Spleen (tissue), 11 donors: ENCODE results near the gene BSN. TPM values are rescaled to one million over a fixed set of nuclear protein-coding genes. Genes with fewer than 3 reads are reported as not detected.
"Not testable (repeated sequence)": the region's sequence is repeated elsewhere in the genome, so short reads cannot be mapped to it uniquely, and the experiment has no call there.

ENCODE experiments used
- DNase-seq: peaks from one replicate; pipeline ENCODE4 v3.0.0-alpha.2; 2020
- H3K27ac ChIP-seq, 8 donors: fragments of 200-600 bp; sonication (generic) in 7 of 8; 1 replicate in 4 of 8; 2 replicates in 4 of 8; pipeline versions ENCODE4 v1.5.0 to v1.8.0; 2016 to 2021; ENCODE audit warnings: inconsistent platforms in 4 of 8, mild to moderate bottlenecking in 4 of 8, moderate library complexity in 1 of 8
- H3K27me3 ChIP-seq, 7 donors: fragments of 200-600 bp; sonication (generic) in 6 of 7; replicated peaks in 1 of 7; 1 replicate in 4 of 7; 2 replicates in 3 of 7; pipeline versions ENCODE4 v1.5.0 to v1.8.0; 2016 to 2021; ENCODE audit warnings: inconsistent platforms in 3 of 7, mild to moderate bottlenecking in 1 of 7
- H3K36me3 ChIP-seq, 6 donors: fragments of 200-600 bp; sonication (generic) in 5 of 6; 1 replicate in 4 of 6; 2 replicates in 2 of 6; pipeline versions ENCODE4 v1.5.0 to v1.8.0; 2016 to 2021; ENCODE audit warnings: inconsistent platforms in 2 of 6
- H3K4me1 ChIP-seq, 6 donors: fragments of 200-600 bp; sonication (generic) in 5 of 6; 1 replicate in 3 of 6; 2 replicates in 3 of 6; pipeline versions ENCODE4 v1.5.0 to v1.8.0; 2016 to 2021; ENCODE audit warnings: inconsistent platforms in 3 of 6
- H3K4me3 ChIP-seq, 8 donors: fragments of 200-600 bp; sonication (generic) in 7 of 8; 1 replicate in 4 of 8; 2 replicates in 4 of 8; pipeline versions ENCODE4 v1.5.0 to v1.8.0; 2016 to 2021; ENCODE audit warnings: inconsistent platforms in 4 of 8, mild to moderate bottlenecking in 4 of 8, moderate library complexity in 2 of 8
- H3K9me3 ChIP-seq, 8 donors: fragments of 200-600 bp; sonication (generic) in 7 of 8; 1 replicate in 4 of 8; 2 replicates in 4 of 8; pipeline versions ENCODE4 v1.5.0 to v1.8.0; 2016 to 2021; ENCODE audit warnings: inconsistent platforms in 4 of 8
- POLR2A ChIP-seq, 3 donors: fragments of 450-650 bp; IDR thresholded peaks; one replicate each; pipeline ENCODE4 v1.5.1; 2017; ENCODE audit warnings: antibody characterized with exemption in 3 of 3, mild to moderate bottlenecking in 1 of 3
- POLR2AphosphoS5 ChIP-seq, 3 donors: sonication (generic); formaldehyde crosslinking; IDR thresholded peaks; one replicate each; pipeline ENCODE4 v1.5.1; 2017; ENCODE audit warnings: antibody characterized with exemption in 3 of 3
- WGBS, 5 donors: extraction: QIAGEN DNeasy Blood & Tissue Kit in 3 of 5; methylation state at CpG; one replicate each; pipeline versions ENCODE4 v1.1.5 to v1.1.7; 2013 to 2018; 5-methylcytosine and 5-hydroxymethylcytosine counted together
- intact Hi-C: fragments of 100-400 bp; cut with DNase I; formaldehyde crosslinking; loops from one replicate; pipeline ENCODE4 v1.15.0; 2023; ENCODE audit warnings: low total_unique reads
- polyA plus RNA-seq, 3 donors: library from polyadenylated mRNA; stranded (reverse); fragments of 200-250 nt; gene quantifications; one replicate each; pipeline ENCODE4 v1.2.1, GENCODE V29; 2013
- total RNA-seq, 7 donors: library from RNA; depleted of rRNA in 3 of 7; stranded (reverse); fragments of >200 nt in 3 of 7; fragmentation: NEBNext Ultra II Directional in 4 of 7; extraction: Animal tissue kit (Norgen Biotek cat#: 25700) in 4 of 7; gene quantifications; one replicate each; pipeline versions ENCODE4 v1.1.0 to v1.2.1, GENCODE V29; 2016 to 2021
- TF ChIP-seq, protein P1 (sequence below), 11 experiments: fragments of 200-600 bp in 7 of 11; fragments of 450-650 bp in 4 of 11; sonication (generic) in 4 of 11; IDR thresholded peaks in 8 of 11; conservative IDR thresholded peaks in 3 of 11; 1 replicate in 7 of 11; 2 replicates in 4 of 11; pipeline versions ENCODE4 v1.4.0 to v1.8.0; 2016 to 2021; ENCODE audit warnings: antibody characterized with exemption in 11 of 11, inconsistent platforms in 4 of 11, mild to moderate bottlenecking in 1 of 11
- donor health status: healthy with polysubstance abuse.
- donor health status: DM: no; HTN: no; CAD: no; lungs with moderate emphysema.
- donor health status: DM: no; HTN: no; CAD: no.
- donor health status: Bipolar disorder and iron deficiency.
- donor health status: healthy.
- donor health status: DM: no; HTN: no; CAD: no.
- donor health status: DM: yes; HTN: yes; CAD: no.

The BSN gene
- total and polyA plus RNA-seq, 10 donors = 0.02 to 1.1 (median 0.36) TPM

DNA sequence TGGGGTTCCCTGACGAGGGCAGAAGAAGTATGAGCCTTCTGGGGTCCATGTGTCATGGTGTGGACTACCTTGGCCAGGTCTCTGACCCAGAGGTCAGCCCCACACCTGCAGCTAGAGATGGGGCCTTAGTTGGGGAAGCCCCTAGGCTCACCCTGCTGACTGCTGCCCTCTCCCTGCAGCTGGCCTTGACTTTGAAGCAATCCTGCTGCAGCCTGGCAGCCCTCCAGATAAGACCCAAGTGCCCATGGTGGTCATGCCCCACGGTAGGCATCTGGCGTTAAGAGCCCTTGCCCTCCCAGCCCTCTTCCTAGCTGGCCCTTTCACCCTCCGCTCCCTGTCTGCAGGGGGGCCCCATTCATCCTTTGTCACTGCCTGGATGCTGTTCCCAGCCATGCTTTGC, 127.3 kb downstream of the BSN start:
- Histone ChIP-seq H3K27ac (no peak overlapping the region), H3K9me3 (no peaks in the 10 kb centered on the region), H3K4me3 (no peak overlapping the region), H3K4me1 (peaks cover 0 to 24% (median 8%) of the 10 kb centered on the region in 6 donors), H3K27me3 (peaks cover 0 to 12% (median 0%) of the 10 kb centered on the region in 7 donors), H3K36me3 (peaks cover 0 to 86% (median 76%) of the 10 kb centered on the region in 6 donors)
- peak in 1 of 3 donors; percentile 20 for TF ChIP-seq POLR2AphosphoS5 (IDR thresholded peaks at IDR 0.05)
- TF ChIP-seq, protein P1, sequence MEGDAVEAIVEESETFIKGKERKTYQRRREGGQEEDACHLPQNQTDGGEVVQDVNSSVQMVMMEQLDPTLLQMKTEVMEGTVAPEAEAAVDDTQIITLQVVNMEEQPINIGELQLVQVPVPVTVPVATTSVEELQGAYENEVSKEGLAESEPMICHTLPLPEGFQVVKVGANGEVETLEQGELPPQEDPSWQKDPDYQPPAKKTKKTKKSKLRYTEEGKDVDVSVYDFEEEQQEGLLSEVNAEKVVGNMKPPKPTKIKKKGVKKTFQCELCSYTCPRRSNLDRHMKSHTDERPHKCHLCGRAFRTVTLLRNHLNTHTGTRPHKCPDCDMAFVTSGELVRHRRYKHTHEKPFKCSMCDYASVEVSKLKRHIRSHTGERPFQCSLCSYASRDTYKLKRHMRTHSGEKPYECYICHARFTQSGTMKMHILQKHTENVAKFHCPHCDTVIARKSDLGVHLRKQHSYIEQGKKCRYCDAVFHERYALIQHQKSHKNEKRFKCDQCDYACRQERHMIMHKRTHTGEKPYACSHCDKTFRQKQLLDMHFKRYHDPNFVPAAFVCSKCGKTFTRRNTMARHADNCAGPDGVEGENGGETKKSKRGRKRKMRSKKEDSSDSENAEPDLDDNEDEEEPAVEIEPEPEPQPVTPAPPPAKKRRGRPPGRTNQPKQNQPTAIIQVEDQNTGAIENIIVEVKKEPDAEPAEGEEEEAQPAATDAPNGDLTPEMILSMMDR (IDR thresholded peaks at IDR 0.05 in 8 of 11, conservative IDR thresholded peaks at IDR 0.05 in 3 of 11) = no peak
- TF ChIP-seq POLR2A (IDR thresholded peaks at IDR 0.05) = no peak
- WGBS, 5 donors = 81 to 92% (median 87%) methylated on average over 4 of the region's 4 CpGs
- intact Hi-C loops = no loop called here
- DNase-seq = no peak

DNA sequence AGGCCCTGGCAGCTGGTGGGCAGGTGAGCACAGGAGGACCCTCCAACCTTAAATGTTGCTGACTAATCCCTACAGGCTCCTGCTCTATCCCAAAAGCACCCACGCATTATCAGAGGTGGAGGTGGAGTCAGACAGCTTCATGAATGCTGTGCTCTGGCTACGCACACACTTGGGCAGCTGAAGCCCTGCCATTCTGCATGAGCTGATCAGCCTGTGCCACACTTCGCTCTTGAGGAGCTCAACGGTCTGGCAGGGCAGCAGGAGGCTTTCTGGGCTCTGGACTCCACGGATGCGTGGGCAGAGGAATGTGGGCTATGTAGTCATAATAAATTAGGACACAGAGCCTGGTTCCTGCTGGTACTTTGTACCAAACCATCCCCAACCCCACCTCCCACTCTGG, 128.9 kb downstream of the BSN start:
- Histone ChIP-seq H3K9me3 (no peaks in the 10 kb centered on the region), H3K27me3 (peaks cover 0 to 22% (median 0%) of the 10 kb centered on the region in 7 donors), H3K4me1 (peaks cover 0 to 20% (median 13%) of the 10 kb centered on the region in 6 donors), H3K27ac (no peak overlapping the region), H3K4me3 (no peak overlapping the region), H3K36me3 (peaks cover 0 to 70% (median 60%) of the 10 kb centered on the region in 6 donors)
- TF ChIP-seq POLR2A (IDR thresholded peaks at IDR 0.05) (no peak), POLR2AphosphoS5 (IDR thresholded peaks at IDR 0.05) (no peak)
- TF ChIP-seq, protein P1 (IDR thresholded peaks at IDR 0.05 in 8 of 11, conservative IDR thresholded peaks at IDR 0.05 in 3 of 11) = no peak
- DNase-seq = no peak
- 90 to 95% (median 92%) methylated on average over 3 to 6 of the region's 6 CpGs for WGBS, 5 donors
- intact Hi-C loops = no loop called here

DNA sequence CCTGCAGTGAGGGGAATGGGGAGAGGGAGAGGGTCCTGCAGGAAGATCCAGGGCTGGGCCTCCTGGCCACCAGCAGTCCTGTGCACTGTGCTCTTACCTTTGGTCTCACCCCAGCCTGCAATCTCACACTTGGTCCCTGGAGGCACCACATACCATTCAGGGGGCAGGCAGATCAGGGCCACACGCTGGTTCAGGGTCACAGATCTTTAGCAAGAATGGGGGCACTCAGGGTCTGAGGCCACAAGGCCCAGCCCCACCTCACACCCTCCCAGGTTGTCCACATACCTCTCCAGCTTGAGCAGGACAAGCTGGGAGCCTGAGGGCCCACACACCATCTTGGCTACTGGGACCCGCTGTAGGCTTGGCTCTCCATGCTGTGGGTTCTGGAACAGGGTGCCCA, 130.2 kb downstream of the BSN start:
- H3K27ac ChIP-seq, intact Hi-C loops, H3K9me3 ChIP-seq, H3K4me3 ChIP-seq, DNase-seq: not testable (repeated sequence)
- peaks cover 0 to 22% (median 0%) of the 10 kb centered on the region in 7 donors for H3K27me3 ChIP-seq
- WGBS, 5 donors = 40 to 100% (median 91%) methylated on average over 1 to 2 of the region's 2 CpGs
- H3K36me3 ChIP-seq = peaks cover 0 to 57% (median 47%) of the 10 kb centered on the region in 6 donors
- H3K4me1 ChIP-seq = peaks cover 8 to 29% (median 21%) of the 10 kb centered on the region in 6 donors

DNA sequence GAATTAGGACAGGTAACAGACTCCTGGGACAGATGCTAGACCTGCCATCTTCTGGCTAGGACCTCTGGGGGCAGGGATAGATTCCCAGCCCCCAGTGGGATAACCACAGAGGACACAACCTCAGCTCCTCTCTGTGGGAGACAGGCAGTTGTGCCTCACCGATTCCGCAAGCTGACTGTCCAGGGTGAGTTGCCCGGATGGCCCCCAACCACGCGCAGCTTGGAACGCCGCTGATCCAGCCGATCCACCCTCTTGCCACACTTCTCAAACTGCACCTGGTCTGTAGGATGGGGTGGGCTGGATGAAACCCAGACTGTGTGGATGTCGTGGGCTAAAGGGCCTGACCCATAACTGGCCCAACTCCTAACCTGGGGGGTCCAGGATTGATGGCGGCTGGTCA, 130.8 kb downstream of the BSN start:
- H3K9me3 ChIP-seq, intact Hi-C loops, DNase-seq, H3K27ac ChIP-seq, H3K4me3 ChIP-seq: not testable (repeated sequence)
- H3K36me3 ChIP-seq = peaks cover 0 to 50% (median 41%) of the 10 kb centered on the region in 6 donors
- WGBS, 5 donors = 94 to 98% (median 97%) methylated on average over 8 to 10 of the region's 10 CpGs
- H3K4me1 ChIP-seq = peaks cover 9 to 35% (median 26%) of the 10 kb centered on the region in 6 donors
- H3K27me3 ChIP-seq = peaks cover 0 to 22% (median 0%) of the 10 kb centered on the region in 7 donors

DNA sequence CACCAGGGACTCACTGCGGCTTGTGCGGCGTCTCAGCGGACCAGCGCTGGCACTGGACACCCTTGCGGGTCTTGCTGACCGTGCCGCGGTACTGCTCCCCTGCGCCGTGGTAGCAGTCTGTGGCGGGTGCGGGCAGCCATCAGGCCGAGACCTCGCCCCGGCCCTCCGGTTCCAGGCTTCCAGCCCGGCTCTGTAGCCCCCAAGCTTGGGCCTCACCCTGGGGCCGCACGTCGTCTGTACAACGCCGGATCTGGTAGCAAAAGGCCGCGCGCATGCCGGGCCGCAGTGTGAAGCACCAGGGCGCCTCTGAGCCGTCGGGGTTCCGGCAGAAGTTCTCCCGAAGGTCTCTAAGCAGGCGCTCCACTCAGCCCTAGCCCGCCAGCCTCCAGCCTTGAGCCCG, 131.6 kb downstream of the BSN start:
- DNase-seq, H3K27ac ChIP-seq, intact Hi-C loops, H3K9me3 ChIP-seq: not testable (repeated sequence)
- H3K36me3 ChIP-seq = peaks cover 0 to 43% (median 34%) of the 10 kb centered on the region in 6 donors
- H3K27me3 ChIP-seq = peaks cover 0 to 22% (median 0%) of the 10 kb centered on the region in 7 donors
- 17 to 25% (median 24%) methylated on average over 23 to 33 of the region's 36 CpGs; no CpG with 5 or more reads in 1 of the 5 donors for WGBS, 5 donors
- peak in 1 of 3 donors; percentile 50 for TF ChIP-seq POLR2AphosphoS5 (IDR thresholded peaks at IDR 0.05)
- peak overlapping the region in 4 of 8 donors; percentile 20 to 59 (median 35) for H3K4me3 ChIP-seq
- peaks cover 14 to 42% (median 34%) of the 10 kb centered on the region in 6 donors for H3K4me1 ChIP-seq

DNA sequence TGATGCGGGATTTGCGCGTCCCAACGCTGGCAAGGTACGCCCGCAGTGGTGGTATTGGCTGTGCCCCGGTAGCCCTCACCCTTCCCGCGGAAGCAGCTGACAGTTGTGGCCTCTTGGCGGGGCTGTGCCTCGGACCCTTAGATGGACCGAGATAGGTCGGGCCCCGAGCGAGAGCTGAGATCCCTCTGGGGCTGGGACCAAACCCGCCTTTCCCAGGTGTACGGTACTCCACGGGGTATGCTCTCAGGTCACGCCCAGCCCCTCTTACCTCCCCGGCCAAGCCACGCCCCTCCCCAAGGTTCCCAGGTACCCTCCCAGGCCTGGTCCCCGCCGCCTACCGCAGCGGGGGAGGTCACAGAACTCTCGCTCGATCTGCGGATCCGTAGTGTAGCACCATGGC, 132.1 kb downstream of the BSN start:
- H3K4me3 ChIP-seq = peak overlapping the region in 7 of 8 donors; percentile 20 to 59 (median 27)
- H3K36me3 ChIP-seq = peaks cover 0 to 40% (median 29%) of the 10 kb centered on the region in 6 donors
- peaks cover 19 to 47% (median 39%) of the 10 kb centered on the region in 6 donors for H3K4me1 ChIP-seq
- peak overlapping the region in 2 of 8 donors; percentile 1 to 23 for H3K27ac ChIP-seq
- H3K9me3 ChIP-seq, intact Hi-C loops: not testable (repeated sequence)
- peaks cover 0 to 22% (median 0%) of the 10 kb centered on the region in 7 donors for H3K27me3 ChIP-seq
- 0 to 12% (median 1%) methylated on average over 3 to 25 of the region's 29 CpGs for WGBS, 5 donors
- DNase-seq = peak; percentile 82
